ENCODE data around the gene RBMXL2. TPM values are rescaled to one million over a fixed set of nuclear protein-coding genes. Genes with fewer than 3 reads are reported as not detected.

Gene RBMXL2
- 1.4 TPM for total RNA-seq (ENCODE audit: insufficient read depth, low replicate concordance)

DNA sequence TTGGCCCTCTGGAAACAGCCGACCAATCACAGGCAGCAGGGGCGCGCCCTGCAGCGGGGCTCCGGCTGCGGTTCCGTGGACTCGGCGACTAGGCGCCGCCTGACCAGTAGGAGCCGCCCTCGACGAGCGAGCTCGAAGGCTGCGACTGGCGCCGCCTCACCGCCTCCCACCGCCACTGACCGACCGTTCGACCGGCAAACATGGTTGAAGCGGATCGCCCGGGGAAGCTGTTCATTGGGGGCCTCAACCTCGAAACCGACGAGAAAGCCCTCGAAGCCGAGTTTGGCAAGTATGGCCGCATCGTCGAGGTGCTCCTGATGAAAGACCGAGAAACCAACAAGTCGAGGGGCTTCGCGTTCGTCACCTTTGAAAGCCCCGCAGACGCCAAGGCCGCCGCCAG, at the start of gene RBMXL2:
Gene RBMXL2 (plus strand): TSS at position 78 of the 400 bp plus-strand sequence. CDS start 123 bp downstream, at position 201.
- no peak for DNase-seq (ENCODE audit: low spot score)

DNA sequence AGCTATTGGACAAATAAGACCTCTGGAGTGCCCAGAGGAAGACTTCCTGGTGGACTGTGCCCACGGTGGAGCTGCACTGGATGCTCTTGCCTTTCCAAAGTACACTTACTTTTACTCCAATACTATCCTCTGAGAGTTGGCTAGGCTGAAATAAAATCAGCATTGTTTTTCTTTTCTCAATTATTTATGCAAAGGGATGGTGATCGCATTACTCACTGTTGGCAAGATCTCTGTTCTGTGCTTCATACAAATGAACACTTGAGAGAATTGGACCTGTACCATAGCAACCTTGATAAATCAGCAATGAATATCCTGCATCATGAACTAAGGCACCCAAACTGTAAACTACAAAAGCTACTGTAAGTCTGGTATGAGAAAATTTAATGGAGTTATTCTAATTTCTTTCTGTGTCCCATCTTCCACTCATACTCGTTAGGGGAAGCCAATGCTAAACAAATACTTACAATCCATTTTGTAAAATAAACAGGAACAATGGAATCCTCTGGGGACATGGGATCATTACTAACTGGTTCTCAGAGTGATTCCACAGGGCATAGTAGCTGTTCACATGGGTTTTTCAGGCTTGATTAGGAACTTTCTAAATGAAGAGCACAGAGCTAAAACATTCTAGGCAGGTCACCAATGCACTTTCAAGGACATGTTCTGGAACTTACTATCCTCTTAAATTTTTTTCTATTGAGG, 42.2 kb upstream of the RBMXL2 start:
- DNase-seq (ENCODE audit: low spot score): no peak

DNA sequence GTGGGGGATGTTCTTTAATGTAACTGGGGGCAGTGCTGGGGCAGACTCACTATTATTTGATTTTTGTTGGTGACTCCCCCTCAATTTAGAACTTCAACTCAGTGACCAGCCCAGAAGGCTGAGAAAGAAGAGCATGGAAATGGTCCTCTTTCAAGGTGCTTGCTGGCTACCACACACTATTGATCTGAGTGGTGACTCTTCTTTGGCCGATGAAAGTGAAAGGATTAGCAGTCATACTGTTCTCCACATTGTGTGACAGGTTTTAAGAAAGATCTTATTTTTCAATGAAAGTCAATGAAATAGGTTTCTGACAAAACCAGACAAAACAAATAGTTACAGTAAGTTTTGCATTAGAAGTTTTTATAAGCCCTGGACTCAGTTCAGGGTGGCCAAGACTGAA, 38.6 kb upstream of the RBMXL2 start:
- no peak for DNase-seq (ENCODE audit: low spot score)

DNA sequence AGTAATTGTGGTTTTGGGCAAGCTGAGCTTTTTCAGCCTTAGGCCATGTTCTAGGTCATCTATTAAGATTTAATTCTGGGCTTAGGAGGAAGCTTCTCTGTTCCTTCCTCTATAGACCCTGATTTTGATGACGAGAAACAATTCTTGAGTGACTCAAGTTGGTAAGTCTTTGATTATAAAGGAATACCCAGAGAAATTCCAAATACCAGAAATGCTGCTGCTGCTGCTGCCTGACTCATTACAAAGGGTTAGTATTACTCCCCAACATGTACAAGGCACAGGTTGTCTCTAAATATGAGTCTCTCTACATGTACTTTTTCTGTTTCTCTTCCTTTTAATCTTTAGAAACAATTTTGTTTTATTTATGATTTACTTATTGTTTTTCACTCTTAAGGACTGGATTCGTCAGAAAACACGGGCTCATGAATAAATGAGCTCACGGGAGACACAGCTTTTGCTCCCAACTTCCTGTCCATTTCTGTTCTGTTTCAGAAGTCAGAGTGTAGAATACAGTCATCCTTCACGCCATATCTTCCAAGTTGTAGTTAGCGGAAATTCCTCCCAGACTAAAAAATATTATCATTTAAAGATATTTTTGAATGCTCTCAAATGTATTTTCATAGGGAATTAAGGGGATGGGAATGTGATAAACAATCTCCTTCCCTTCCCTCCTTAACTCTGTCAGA, 31.8 kb upstream of the RBMXL2 start:
- DNase-seq (ENCODE audit: low spot score): peak; percentile 6

DNA sequence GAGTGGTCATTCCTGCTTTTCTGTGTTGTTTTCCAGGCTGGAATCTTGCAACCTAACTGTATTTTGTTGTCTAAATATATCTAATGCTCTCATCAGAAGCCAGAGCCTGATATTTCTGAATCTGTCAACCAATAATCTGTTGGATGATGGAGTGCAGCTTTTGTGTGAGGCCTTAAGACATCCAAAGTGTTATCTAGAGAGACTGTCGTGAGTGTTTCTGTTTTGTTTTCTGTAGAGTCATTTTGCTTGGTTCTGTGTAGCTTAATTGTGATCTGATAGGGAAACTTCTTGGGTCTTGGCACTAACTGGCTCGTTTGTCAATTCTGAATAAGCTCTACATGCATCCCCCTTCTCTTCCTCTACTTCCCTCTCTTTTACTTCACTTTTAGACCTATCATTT, 31.2 kb upstream of the RBMXL2 start:
- peak; percentile 11 for DNase-seq (ENCODE audit: low spot score)

DNA sequence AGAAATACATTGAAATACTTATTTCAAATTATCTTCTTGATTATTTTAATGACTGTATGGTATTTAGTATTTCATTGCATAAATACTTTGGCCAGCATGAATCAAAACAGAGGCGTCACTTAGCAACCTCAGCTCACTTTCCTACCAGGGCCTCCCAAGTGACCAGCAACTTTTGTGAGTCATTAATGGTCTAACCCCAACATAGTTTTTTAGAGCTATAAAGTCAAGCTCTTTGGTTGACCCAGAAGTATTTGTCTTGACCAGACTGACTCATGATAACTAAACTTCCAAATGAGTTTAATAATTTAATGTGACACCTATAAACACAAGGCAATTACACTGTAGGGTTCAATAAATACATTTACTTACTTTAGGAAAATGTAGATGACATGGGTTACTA, 27.9 kb upstream of the RBMXL2 start:
- DNase-seq (ENCODE audit: low spot score): no peak

DNA sequence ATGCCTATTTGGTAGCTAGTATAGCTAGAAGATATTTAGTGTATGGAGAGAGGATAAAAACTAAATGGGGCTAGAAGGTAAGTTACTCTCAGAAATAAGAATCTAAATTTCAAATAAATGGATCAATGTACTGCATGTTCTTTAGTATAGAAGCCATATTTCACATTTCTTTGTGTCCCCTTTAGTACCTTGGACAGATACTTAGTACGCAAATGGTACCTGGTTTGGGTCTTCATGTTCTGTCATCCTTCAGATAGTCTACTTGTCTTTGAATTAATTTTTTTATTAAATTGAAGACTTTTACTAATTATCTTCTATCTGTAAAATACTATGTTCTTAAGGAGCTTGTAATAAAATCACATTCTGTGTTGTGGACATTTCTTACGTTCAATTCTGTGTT, 26.3 kb upstream of the RBMXL2 start:
- no peak for DNase-seq (ENCODE audit: low spot score)

DNA sequence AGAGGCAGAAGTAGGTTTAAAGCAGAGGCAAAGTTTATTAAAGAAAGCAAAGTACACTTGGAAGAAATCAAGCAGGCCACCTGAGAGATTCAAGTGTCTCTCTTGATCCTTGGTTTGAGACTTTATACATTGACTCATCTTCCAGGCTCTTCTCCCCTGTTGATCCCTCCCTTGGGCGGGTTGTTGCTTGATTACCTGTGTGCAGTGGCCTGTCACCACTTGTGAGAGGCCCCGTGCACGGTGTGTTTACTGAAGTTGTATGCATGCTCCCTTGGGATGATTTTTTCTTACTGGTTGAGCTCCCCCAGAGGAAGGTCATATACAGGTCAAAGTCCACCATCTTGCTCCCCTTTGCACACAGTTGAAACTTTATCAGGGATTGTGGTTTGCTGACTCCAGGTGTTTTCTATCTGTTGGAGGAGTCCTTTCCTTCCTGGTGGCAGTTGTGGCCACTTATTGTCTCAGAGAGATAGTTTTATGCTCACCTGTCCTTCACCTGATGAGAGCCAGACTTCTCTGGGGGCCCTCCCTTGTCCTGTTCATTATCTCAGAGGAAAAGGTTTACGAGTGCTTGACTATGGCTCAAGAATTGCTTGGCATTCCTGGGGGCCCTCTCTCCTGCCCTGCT, 16.3 kb upstream of the RBMXL2 start:
- DNase-seq (ENCODE audit: low spot score): peak; percentile 2

DNA sequence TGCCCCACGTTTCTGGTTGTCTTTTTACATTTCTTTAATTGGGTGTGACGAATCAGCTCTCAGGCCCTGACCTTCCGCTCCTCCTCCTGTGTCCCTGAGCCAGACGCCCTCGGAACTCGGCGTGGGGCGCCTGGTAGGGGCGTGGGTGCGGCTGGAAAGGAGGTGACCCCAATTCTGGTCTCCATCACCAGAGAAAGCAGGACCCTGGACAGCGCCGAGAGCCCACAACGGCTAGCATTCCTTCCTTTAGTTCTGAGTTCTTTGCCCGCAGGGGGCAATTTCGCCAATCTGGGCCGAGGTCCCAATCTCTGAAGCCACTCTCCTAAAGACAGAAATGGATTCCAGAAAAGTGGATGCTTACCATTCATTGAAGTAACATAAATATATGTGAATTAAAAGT, 11.7 kb upstream of the RBMXL2 start:
- DNase-seq (ENCODE audit: low spot score): no peak

DNA sequence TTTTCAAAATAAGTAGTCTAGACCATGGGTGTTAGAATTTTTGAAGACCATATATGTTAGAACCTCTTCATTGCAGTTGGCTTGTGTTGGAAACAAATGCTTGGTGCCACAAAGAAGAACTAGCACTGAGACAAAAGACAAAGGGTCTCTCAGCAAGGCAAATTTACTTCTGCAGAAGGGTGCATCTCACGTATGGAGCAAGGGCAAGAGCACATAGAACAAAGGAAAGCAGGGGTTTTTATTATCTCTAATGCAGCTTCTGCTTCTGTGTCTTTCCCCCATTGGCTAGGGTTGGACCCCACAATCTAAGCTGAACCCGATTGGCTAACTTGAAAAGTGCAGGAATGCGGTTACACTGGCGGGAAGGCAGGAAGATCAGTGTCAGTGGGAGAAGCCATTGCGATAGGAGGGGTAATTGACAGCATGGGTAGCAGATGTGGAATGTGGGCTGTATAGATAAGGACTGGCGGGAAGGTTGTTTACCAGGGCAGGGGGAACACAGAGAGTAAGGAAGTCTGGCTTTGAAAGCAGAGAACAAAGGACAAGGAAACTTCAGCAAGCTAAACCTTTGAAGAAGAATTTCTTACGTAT, 9.2 kb upstream of the RBMXL2 start:
- no peak for DNase-seq (ENCODE audit: low spot score)

DNA sequence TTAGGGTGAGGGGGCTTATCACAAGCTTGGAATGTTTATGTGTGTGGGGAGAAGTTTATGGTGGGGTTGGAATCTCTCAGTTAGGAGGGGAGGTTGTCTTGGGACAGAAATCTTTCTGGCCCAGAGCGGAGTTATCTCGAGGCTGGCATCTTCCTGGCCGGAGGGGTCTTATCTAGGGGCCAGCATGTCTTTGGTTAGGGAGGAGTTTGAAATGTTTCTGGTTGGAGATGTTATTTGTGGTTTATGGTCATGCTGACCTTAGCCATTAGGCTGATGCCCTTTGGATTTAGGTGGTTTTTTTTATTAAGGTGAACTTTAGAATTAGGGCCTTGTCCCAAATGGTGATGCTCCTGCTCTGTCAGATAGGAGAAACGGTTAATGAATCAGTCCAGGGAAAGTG, 7.9 kb upstream of the RBMXL2 start:
- DNase-seq (ENCODE audit: low spot score): no peak

DNA sequence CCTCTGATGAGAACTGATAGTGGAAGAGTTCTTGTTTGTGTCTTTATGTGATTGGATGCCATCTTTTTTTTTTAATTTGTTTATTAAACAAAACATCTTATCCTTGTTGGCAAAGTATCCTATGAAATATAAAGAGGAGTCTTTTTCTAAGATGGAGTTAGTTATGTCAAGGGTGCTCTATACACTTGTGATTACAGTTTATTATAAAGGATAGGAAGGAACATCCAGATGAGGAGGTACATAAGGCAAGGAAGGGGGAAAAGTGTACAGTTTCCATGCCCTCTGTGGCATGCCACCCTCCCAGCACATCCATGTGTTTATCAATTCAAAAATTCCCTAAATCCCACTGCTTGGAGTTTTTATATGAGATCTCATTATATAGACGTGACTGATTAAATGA, 7.4 kb upstream of the RBMXL2 start:
- no peak for DNase-seq (ENCODE audit: low spot score)

DNA sequence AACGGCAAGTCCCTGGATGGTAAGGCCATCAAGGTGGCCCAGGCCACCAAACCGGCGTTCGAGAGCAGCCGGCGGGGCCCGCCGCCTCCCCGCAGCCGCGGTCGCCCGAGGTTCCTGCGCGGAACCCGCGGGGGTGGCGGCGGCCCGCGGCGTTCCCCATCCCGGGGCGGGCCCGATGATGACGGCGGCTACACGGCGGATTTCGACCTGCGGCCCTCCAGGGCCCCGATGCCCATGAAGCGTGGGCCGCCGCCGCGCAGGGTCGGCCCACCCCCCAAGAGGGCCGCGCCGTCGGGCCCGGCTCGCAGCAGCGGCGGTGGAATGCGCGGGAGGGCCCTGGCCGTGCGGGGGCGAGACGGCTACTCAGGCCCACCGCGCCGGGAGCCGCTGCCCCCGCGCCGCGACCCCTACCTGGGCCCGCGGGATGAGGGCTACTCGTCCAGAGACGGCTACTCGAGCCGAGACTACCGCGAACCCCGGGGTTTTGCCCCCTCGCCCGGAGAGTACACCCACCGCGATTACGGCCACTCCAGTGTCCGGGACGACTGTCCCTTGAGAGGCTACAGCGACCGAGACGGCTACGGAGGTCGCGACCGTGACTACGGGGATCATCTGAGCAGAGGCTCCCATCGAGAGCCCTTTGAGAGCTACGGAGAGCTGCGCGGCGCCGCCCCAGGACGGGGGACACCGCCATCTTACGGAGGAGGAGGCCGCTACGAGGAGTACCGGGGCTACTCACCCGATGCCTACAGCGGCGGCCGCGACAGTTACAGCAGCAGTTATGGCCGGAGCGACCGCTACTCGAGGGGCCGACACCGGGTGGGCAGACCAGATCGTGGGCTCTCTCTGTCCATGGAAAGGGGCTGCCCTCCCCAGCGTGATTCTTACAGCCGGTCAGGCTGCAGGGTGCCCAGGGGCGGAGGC, 792 bp downstream of the RBMXL2 start:
- no peak for DNase-seq (ENCODE audit: low spot score)

DNA sequence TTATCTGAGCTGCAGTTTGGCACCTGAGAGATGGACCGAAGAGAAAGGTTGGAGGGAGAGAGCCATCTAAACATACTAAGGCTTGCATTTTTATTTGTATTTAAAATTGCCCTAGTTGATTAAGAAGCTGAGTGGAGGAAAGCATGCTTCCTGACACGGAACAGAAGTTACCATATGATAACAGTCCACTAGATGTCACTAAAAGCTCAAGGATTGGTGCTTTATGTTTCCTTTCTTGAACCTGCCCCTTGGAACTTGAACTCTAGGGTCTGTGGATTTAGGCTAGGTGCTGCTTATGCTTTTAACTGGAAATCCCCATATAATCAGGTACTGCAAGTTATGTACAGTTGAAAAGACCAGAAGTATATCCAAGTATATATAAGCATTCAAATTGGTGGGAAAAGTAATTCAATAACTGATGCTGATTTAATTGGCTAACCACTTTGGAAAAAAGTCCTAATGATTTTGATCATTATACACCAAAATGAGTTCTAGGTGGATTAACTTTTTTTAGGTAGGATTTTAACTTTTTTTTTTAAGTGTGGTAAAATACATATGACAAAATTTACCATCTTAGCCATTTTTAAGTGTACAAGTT, 9.5 kb downstream of the RBMXL2 start:
- peak; percentile 51 for DNase-seq (ENCODE audit: low spot score)

DNA sequence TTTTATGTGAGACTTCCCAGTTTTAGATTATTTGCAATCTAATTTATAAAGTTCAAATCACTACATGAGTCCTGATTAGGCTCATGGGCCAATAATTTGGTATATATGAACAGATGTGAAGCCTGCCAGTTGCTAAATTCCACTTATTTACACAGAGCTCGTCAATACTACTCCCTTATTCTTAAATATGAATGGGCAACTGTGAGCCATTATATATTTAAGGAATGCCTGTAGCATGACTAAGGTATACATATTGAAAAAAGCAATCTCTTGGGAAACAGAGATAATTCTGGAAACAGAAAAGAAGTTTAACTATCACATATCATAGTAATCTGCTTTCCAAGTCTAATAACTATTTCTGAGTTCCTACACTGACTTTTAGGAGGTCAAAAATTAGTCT, 27.0 kb downstream of the RBMXL2 start:
- no peak for DNase-seq (ENCODE audit: low spot score)

DNA sequence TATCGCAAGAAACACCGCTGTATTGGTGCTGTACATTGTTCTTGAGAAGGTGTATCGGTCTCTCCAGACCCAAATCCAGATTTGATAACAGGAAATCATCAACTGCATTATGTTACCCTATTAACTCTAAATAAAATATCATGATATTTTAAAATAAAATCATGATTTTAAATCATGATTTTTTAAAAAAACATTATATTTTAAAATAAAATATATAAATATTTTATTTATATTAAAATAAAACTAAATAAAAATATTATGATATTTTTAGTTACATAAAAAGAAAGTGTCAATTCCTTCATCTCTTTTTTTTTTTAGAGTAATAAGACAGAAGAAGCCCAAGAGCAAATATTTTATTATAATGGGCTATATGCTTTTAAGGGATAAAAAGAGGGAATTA, 27.6 kb downstream of the RBMXL2 start:
- DNase-seq (ENCODE audit: low spot score): no peak

DNA sequence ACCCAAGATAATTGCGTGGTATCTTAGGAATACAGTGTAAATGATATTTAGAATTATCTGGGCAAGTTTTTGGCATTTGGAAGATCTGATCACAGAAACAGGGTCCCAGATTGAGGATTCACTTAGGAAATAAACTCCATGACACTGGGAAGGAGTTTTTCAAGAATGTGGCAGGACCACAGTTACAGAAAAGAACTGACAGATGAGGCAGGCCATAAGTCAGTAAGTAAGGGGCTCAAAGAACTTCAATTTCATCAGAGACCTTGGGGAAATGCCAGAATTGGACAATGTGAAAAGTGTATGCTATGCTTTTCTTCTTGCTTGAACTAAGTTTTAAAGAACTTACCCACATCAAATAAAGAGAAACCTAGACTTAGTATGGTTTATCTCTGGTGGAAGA, 49.3 kb downstream of the RBMXL2 start:
- DNase-seq (ENCODE audit: low spot score): peak; percentile 17

All from umbilical cord (tissue), 2 donors.